H1 (cell line): ENCODE results near the gene VSIR.

ENCODE experiments used
- CEBPB ChIP-seq: IDR thresholded peaks from 2 replicates; pipeline ENCODE4 v1.6.1; 2012; ENCODE audit warnings: low read depth, low read length
- CTBP2 ChIP-seq: IDR thresholded peaks from 2 replicates; pipeline ENCODE4 v1.7.0; 2011; ENCODE audit warnings: borderline replicate concordance, mild to moderate bottlenecking, moderate library complexity, mixed read lengths, low read length; ENCODE audit not compliant: insufficient read depth, insufficient read length
- CTCF ChIP-seq, 3 experiments: IDR thresholded peaks; 1 replicate in 2 of 3; 2 replicates in 1 of 3; pipeline versions ENCODE4 v1.5.1 to v1.6.1; 2011; ENCODE audit warnings: low read length in 3 of 3, mild to moderate bottlenecking in 3 of 3, inconsistent platforms in 2 of 3, low read depth in 1 of 3, moderate library complexity in 1 of 3; ENCODE audit not compliant: insufficient read depth in 1 of 3; ENCODE audit errors: control extremely low read depth in 1 of 3
- EZH2 ChIP-seq: fragments of 200-600 bp; sonication (generic); IDR thresholded peaks from 2 replicates; pipeline ENCODE4 v1.7.1; 2012; ENCODE audit warnings: low read depth, mild to moderate bottlenecking, moderate library complexity, low read length, inconsistent platforms; ENCODE audit not compliant: severe bottlenecking
- HDAC2 ChIP-seq, 2 experiments: fragments of 300-600 bp in 1 of 2; sonication (generic) in 1 of 2; IDR thresholded peaks; 2 replicates each; pipeline ENCODE4 v1.6.1; 2011 to 2012; ENCODE audit warnings: low read depth in 2 of 2, low read length in 2 of 2, mild to moderate bottlenecking in 2 of 2, moderate library complexity in 2 of 2, borderline replicate concordance in 1 of 2, inconsistent platforms in 1 of 2
- MAFK ChIP-seq: IDR thresholded peaks from 2 replicates; pipeline ENCODE4 v1.6.1; 2012; ENCODE audit warnings: low read depth, mild to moderate bottlenecking, improper control_type of control experiment, low read length
- PHF8 ChIP-seq: fragments of 200-600 bp; sonication (generic); conservative IDR thresholded peaks from 2 replicates; pipeline ENCODE4 v1.7.1; 2012; ENCODE audit warnings: low read depth, mild to moderate bottlenecking, inconsistent platforms, low read length, moderate library complexity
- POLR2A ChIP-seq, 2 experiments: IDR thresholded peaks; 1 replicate in 1 of 2; 2 replicates in 1 of 2; pipeline ENCODE4 v1.6.1; 2011; ENCODE audit warnings: low read depth in 2 of 2, low read length in 2 of 2, mild to moderate bottlenecking in 2 of 2; ENCODE audit errors: control extremely low read depth in 1 of 2
- POU5F1 ChIP-seq: IDR thresholded peaks from 2 replicates; pipeline ENCODE4 v1.6.1; 2011; ENCODE audit warnings: low read depth, mild to moderate bottlenecking, low read length, moderate library complexity

GRCh38 chr10:71739358-71739900, 33.9 kb downstream of the VSIR start:
- TF ChIP-seq EZH2 = no peak
- TF ChIP-seq MAFK = no peak
- no peak for TF ChIP-seq CEBPB
- TF ChIP-seq CTCF (IDR thresholded peaks at IDR 0.05; ENCODE audit: control extremely low read depth in 1 of 3, insufficient read depth in 1 of 3, low read depth in 1 of 3, low read length in 3 of 3) = no peak
- TF ChIP-seq POLR2A (IDR thresholded peaks at IDR 0.05; ENCODE audit: control extremely low read depth in 1 of 2, low read depth in 2 of 2, low read length in 2 of 2) = no peak
- no peak for TF ChIP-seq HDAC2 (IDR thresholded peaks at IDR 0.05; ENCODE audit: borderline replicate concordance in 1 of 2, low read depth in 2 of 2, low read length in 2 of 2)
- no peak for TF ChIP-seq CTBP2
- TF ChIP-seq POU5F1 = no peak
- TF ChIP-seq PHF8 = no peak
